Epidermal melanocyte (primary cell): Measurements from ENCODE around the gene DNAH7.

ENCODE experiments used
- DNase-seq: peaks from one replicate; pipeline ENCODE4 v3.0.0; 2011; ENCODE audit warnings: low spot score; ENCODE audit not compliant: insufficient read length

DNAH7 gene

GRCh38 chr2:195864316-195864715 lies 204.3 kb downstream of the DNAH7 start:
- no peak for DNase-seq

- no peak for DNase-seq
Measured at GRCh38 chr2:195863564-195863963, 205.1 kb downstream of the DNAH7 start.

- no peak for DNase-seq
Measured at GRCh38 chr2:195863121-195863520, 205.5 kb downstream of the DNAH7 start.

GRCh38 chr2:195861821-195862220 lies 206.8 kb downstream of the DNAH7 start:
- no peak for DNase-seq

GRCh38 chr2:195859513-195859912 lies 209.1 kb downstream of the DNAH7 start:
- no peak for DNase-seq

- DNase-seq = no peak
Measured at GRCh38 chr2:195857132-195857531, 211.5 kb downstream of the DNAH7 start.

GRCh38 chr2:195850764-195851163 lies 217.9 kb downstream of the DNAH7 start:
- no peak for DNase-seq

GRCh38 chr2:195848119-195848899 lies 220.3 kb downstream of the DNAH7 start:
- no peak for DNase-seq

- DNase-seq = no peak
Measured at GRCh38 chr2:195842932-195843331, 225.7 kb downstream of the DNAH7 start.

GRCh38 chr2:195838002-195838401 lies 230.6 kb downstream of the DNAH7 start:
- DNase-seq = no peak

GRCh38 chr2:195836002-195836401 lies 232.6 kb downstream of the DNAH7 start:
- DNase-seq = no peak

- DNase-seq = no peak
Measured at GRCh38 chr2:195834836-195835235, 233.8 kb downstream of the DNAH7 start.

GRCh38 chr2:195830968-195831950 lies 237.4 kb downstream of the DNAH7 start:
- no peak for DNase-seq

GRCh38 chr2:195824478-195824877 lies 244.2 kb downstream of the DNAH7 start:
- DNase-seq = no peak

- DNase-seq = no peak
Measured at GRCh38 chr2:195823206-195823605, 245.4 kb downstream of the DNAH7 start.

- DNase-seq = no peak
Measured at GRCh38 chr2:195821566-195821932, 247.1 kb downstream of the DNAH7 start.

- DNase-seq = no peak
Measured at GRCh38 chr2:195820867-195821565, 247.6 kb downstream of the DNAH7 start.

GRCh38 chr2:195820373-195820772 lies 248.3 kb downstream of the DNAH7 start:
- DNase-seq = no peak

GRCh38 chr2:195819276-195819675 lies 249.4 kb downstream of the DNAH7 start:
- DNase-seq = no peak

- DNase-seq = no peak
Measured at GRCh38 chr2:195818526-195818925, 250.1 kb downstream of the DNAH7 start.

- no peak for DNase-seq
Measured at GRCh38 chr2:195818106-195818505, 250.5 kb downstream of the DNAH7 start.

- no peak for DNase-seq
Measured at GRCh38 chr2:195815083-195815482, 253.6 kb downstream of the DNAH7 start.
